Mesenchymal stem cell (in vitro differentiated cells and primary cell): Measurements from ENCODE around the gene PCBD2.

Experiments
- DNase-seq: peaks from one replicate; pipeline ENCODE4 v3.0.0-alpha.2; 2013
- H2AFZ ChIP-seq: one replicate; pipeline ENCODE4 v1.6.1; 2013; ENCODE audit warnings: low read depth, mild to moderate bottlenecking, control low read depth, inconsistent platforms, low read length, moderate library complexity
- H2AK5ac ChIP-seq: 2 replicates; pipeline ENCODE4 v1.6.1; 2013; ENCODE audit warnings: low read length, moderate library complexity, mild to moderate bottlenecking, inconsistent platforms; ENCODE audit not compliant: severe bottlenecking
- H2BK120ac ChIP-seq: one replicate; pipeline ENCODE4 v1.6.1; 2013; ENCODE audit warnings: low read depth, mild to moderate bottlenecking, inconsistent platforms, low read length, moderate library complexity
- H2BK12ac ChIP-seq, 2 experiments: one replicate each; pipeline ENCODE4 v1.6.1; 2013; ENCODE audit warnings: inconsistent platforms in 2 of 2, low read length in 2 of 2, mild to moderate bottlenecking in 2 of 2, moderate library complexity in 2 of 2, control low read depth in 1 of 2
- H2BK15ac ChIP-seq: one replicate; pipeline ENCODE4 v1.6.1; 2013; ENCODE audit warnings: mild to moderate bottlenecking, low read depth, inconsistent platforms; ENCODE audit not compliant: poor library complexity, severe bottlenecking
- H2BK5ac ChIP-seq: 2 replicates; pipeline ENCODE4 v1.6.1; 2013; ENCODE audit warnings: low read depth, mild to moderate bottlenecking, low read length, control low read depth, inconsistent platforms; ENCODE audit not compliant: poor library complexity, severe bottlenecking
- H3K14ac ChIP-seq, 2 experiments: one replicate each; pipeline ENCODE4 v1.6.1; 2013; ENCODE audit warnings: inconsistent platforms in 2 of 2, low read length in 2 of 2, control low read depth in 1 of 2, mild to moderate bottlenecking in 1 of 2, moderate library complexity in 1 of 2
- H3K18ac ChIP-seq, 2 experiments: one replicate each; pipeline ENCODE4 v1.6.1; 2013; ENCODE audit warnings: inconsistent platforms in 2 of 2, low read length in 2 of 2, control low read depth in 1 of 2, low read depth in 1 of 2, mild to moderate bottlenecking in 1 of 2
- H3K23ac ChIP-seq, 2 experiments: one replicate each; pipeline ENCODE4 v1.6.1; 2013; ENCODE audit warnings: inconsistent platforms in 2 of 2, low read length in 2 of 2, mild to moderate bottlenecking in 2 of 2, moderate library complexity in 2 of 2, control low read depth in 1 of 2
- H3K27ac ChIP-seq: 2 replicates; pipeline ENCODE4 v1.5.1; 2013; ENCODE audit warnings: mild to moderate bottlenecking, moderate library complexity, low read length, control low read depth, inconsistent platforms; ENCODE audit not compliant: poor library complexity, severe bottlenecking
- H3K27me3 ChIP-seq, 2 experiments: 2 replicates each; pipeline versions ENCODE4 v1.6.1 to v1.7.0; 2013; ENCODE audit warnings: low read length in 2 of 2, mild to moderate bottlenecking in 2 of 2, moderate library complexity in 2 of 2, control low read depth in 1 of 2, inconsistent platforms in 1 of 2; ENCODE audit not compliant: control insufficient read depth in 1 of 2, insufficient read depth in 1 of 2
- H3K36me3 ChIP-seq, 2 experiments: 2 replicates each; pipeline versions ENCODE4 v1.6.1 to v1.7.0; 2013; ENCODE audit warnings: low read length in 2 of 2, control low read depth in 1 of 2, inconsistent platforms in 1 of 2, low read depth in 1 of 2, mild to moderate bottlenecking in 1 of 2; ENCODE audit not compliant: insufficient read depth in 2 of 2, control insufficient read depth in 1 of 2
- H3K4ac ChIP-seq, 2 experiments: one replicate each; pipeline ENCODE4 v1.6.1; 2013; ENCODE audit warnings: inconsistent platforms in 2 of 2, low read length in 2 of 2, mild to moderate bottlenecking in 2 of 2, moderate library complexity in 2 of 2, control low read depth in 1 of 2, low read depth in 1 of 2
- H3K4me1 ChIP-seq: 2 replicates; pipeline ENCODE4 v1.6.1; 2013; ENCODE audit warnings: low read depth, low read length, control low read depth; ENCODE audit not compliant: control insufficient read depth, insufficient read depth
- H3K4me2 ChIP-seq: 2 replicates; pipeline ENCODE4 v1.6.1; 2013; ENCODE audit warnings: low read length, mild to moderate bottlenecking, inconsistent platforms; ENCODE audit not compliant: poor library complexity, severe bottlenecking
- H3K4me3 ChIP-seq, 2 experiments: 2 replicates each; pipeline versions ENCODE4 v1.5.1 to v1.7.0; 2013; ENCODE audit warnings: low read length in 2 of 2, mild to moderate bottlenecking in 2 of 2, control low read depth in 1 of 2, low read depth in 1 of 2; ENCODE audit not compliant: insufficient read depth in 1 of 2
- H3K79me1 ChIP-seq: replicated peaks from 2 replicates; pipeline ENCODE4 v1.6.1; 2013; ENCODE audit warnings: mild to moderate bottlenecking, control low read depth, low read length, inconsistent platforms; ENCODE audit not compliant: poor library complexity, severe bottlenecking
- H3K9ac ChIP-seq: 2 replicates; pipeline ENCODE4 v1.7.0; 2013; ENCODE audit warnings: mild to moderate bottlenecking, low read length, moderate library complexity
- H3K9me3 ChIP-seq: 2 replicates; pipeline ENCODE4 v1.7.0; 2013; ENCODE audit warnings: mild to moderate bottlenecking, low read length; ENCODE audit not compliant: control insufficient read depth
- H4K8ac ChIP-seq: one replicate; pipeline ENCODE4 v1.6.1; 2013; ENCODE audit warnings: inconsistent platforms, mild to moderate bottlenecking, low read length, moderate library complexity
- H4K91ac ChIP-seq: one replicate; pipeline ENCODE4 v1.6.1; 2013; ENCODE audit warnings: mild to moderate bottlenecking, low read length, inconsistent platforms
- WGBS: methylation state at CpG from one replicate; pipeline ENCODE4 v1.1.7; 2013; ENCODE audit warnings: mixed read lengths; 5-methylcytosine and 5-hydroxymethylcytosine counted together

The PCBD2 gene

DNA sequence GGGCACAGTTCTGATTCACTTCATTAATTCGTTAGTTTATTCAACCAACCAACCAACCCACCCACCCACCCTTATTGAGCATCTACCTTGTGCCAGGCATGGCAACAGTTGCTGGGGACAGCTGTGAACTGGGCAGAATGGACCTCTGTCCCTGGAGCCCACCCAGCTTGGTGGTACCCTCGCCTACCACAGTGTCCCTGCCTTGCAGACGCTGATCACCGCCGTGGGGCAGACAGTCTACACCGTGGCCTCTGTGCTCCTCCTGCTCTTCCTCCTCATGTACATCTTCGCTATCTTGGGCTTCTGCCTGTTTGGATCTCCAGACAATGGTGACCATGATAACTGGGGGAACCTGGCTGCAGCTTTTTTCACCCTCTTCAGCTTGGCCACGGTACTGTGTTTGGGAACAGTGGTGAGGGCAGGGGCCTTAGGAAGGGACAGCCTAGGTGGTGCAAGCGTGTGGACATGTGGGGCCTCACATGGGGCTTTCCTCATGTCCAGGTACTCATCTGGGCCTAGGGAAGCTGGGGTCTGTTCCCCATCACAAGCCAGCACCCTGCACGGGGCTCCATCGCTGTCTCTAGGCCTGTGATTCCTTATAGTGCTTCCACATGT, 102.9 kb downstream of the PCBD2 start:
- Histone ChIP-seq H2AK5ac (no peak overlapping the region), H4K91ac (no peak overlapping the region), H3K9me3 (no peaks in the 10 kb centered on the region), H3K36me3 (no peaks in the 10 kb centered on the region), H3K27me3 (peaks cover 8% of the 10 kb centered on the region in 2 experiments), H3K9ac (no peak overlapping the region), H2BK15ac (no peak overlapping the region), H3K14ac (no peak overlapping the region), H2AFZ (no peak overlapping the region), H3K4me3 (no peak overlapping the region), H2BK12ac (no peak overlapping the region), H3K4ac (no peak overlapping the region), H3K18ac (no peak overlapping the region), H3K27ac (no peak overlapping the region), H2BK5ac (no peak overlapping the region), H2BK120ac (no peak overlapping the region), H4K8ac (no peak overlapping the region), H3K23ac (peak overlapping the region in 1 of 2 experiments; percentile 37), H3K4me1 (no peaks in the 10 kb centered on the region), H3K4me2 (no peak overlapping the region), H3K79me1 (no peaks in the 10 kb centered on the region)
- no peak for DNase-seq
- WGBS = 73% methylated on average over 11 of the region's 11 CpGs

DNA sequence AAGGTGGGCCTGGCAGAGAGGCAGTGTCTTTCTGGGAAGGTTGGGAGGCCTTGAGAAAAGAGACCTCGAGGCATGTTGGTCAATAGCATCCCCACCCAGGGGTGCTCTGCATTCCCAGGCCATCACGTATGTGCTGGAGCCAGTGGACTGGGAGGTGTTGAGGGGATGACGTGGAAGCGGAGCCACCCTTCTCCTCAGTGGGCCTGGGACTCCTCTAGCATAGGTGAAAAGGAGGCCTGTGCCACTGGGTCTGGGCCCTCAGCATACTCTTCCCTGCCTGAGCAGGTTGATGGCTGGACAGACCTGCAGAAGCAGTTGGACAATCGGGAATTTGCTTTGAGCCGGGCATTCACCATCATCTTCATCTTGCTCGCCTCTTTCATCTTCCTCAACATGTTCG, 103.6 kb downstream of the PCBD2 start:
- H2BK12ac ChIP-seq = no peak overlapping the region
- H4K8ac ChIP-seq = no peak overlapping the region
- H3K4ac ChIP-seq = no peak overlapping the region
- H2BK5ac ChIP-seq = no peak overlapping the region
- no peak overlapping the region for H4K91ac ChIP-seq
- no peak overlapping the region for H2BK120ac ChIP-seq
- no peaks in the 10 kb centered on the region for H3K79me1 ChIP-seq
- no peak overlapping the region for H3K4me3 ChIP-seq
- no peak overlapping the region for H2AFZ ChIP-seq
- H3K9me3 ChIP-seq = no peaks in the 10 kb centered on the region
- no peak overlapping the region for H3K9ac ChIP-seq
- H3K4me1 ChIP-seq = no peaks in the 10 kb centered on the region
- H3K18ac ChIP-seq = no peak overlapping the region
- no peak overlapping the region for H3K27ac ChIP-seq
- H3K23ac ChIP-seq = no peak overlapping the region
- no peak overlapping the region for H2BK15ac ChIP-seq
- H2AK5ac ChIP-seq = no peak overlapping the region
- WGBS = 91% methylated on average over 8 of the region's 8 CpGs
- no peak overlapping the region for H3K14ac ChIP-seq
- no peak for DNase-seq
- H3K27me3 ChIP-seq = peaks cover 8 to 15% of the 10 kb centered on the region in 2 experiments
- no peak overlapping the region for H3K4me2 ChIP-seq
- no peaks in the 10 kb centered on the region for H3K36me3 ChIP-seq

DNA sequence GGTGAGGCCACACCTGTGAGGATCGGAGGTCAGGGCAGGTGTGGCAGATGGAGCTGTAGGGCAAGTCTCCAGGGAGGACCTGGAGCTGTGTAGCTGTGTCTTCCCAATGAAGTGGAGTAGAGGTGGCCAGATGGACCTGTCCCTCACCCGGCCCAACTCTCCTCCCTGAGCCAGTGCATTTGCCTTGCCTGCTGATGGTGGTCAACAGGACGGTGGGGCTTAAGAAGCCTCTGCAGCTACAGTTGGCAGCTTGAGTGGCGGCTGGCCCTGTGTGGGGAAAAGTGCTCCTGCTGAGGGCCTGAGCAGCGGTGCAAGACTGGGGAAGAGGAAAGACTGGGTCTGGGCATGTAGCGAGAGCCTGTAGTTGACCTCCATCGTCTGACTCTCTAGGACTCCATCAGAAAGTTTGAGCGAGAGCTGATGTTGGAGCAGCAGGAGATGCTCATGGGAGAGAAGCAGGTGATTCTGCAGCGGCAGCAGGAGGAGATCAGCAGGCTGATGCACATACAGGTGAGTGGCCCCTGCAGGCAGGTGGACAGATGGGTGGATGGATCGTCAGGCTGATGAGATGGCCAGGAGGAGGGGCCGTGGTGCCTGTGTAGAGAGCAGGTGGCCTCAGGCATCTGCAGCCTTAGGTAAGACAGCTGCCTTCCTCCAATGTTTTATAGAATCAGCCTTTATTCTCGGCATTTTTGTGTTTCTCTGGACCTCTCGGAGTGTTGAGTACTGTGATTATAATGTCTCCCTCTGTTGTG, 104.2 kb downstream of the PCBD2 start:
- no peak overlapping the region for H4K8ac ChIP-seq

DNA sequence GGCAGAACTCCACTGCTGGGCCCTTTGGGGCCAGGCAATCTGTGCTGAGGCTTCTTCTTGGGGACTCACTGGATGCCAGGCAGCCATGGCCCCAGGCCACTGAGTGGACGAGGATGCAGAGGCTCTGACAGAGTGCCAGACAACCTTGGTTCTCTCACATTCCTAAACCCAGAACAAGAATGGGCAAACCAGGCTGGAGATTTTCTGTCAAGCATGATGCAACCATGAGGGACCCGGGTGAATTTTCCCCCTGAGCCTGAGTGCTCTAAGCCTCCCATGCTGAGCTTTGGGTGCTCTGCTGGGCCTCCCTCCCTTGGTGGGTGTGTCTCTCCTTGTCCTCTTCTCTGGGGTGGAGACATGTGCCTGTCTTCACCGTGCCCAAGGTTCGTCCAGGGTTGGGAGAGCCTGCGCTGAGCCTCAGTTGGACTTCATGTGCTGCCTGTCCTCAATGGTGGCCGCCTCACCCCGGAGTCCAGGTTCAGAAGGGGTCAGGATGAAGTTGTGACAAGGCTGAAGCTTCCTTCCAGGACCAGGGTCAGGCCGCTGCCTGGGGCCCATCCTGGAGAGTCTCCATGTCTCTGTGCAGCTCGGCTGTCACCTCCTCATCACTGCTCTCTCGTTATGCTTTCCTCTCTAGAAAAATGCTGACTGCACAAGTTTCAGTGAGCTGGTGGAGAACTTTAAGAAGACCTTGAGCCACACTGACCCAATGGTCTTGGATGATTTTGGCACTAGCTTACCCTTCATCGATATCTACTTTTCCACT, 105.0 kb downstream of the PCBD2 start:
- Histone ChIP-seq H3K36me3 (no peaks in the 10 kb centered on the region), H3K4me1 (no peaks in the 10 kb centered on the region), H2BK12ac (no peak overlapping the region), H3K27ac (no peak overlapping the region), H4K91ac (no peak overlapping the region), H3K79me1 (no peaks in the 10 kb centered on the region), H3K4me2 (no peak overlapping the region), H3K4me3 (no peak overlapping the region), H3K27me3 (peaks cover 1 to 18% of the 10 kb centered on the region in 2 experiments), H3K14ac (no peak overlapping the region), H3K18ac (no peak overlapping the region), H2BK5ac (no peak overlapping the region), H2AK5ac (no peak overlapping the region), H3K9ac (no peak overlapping the region), H3K4ac (no peak overlapping the region), H2BK15ac (no peak overlapping the region), H3K9me3 (no peaks in the 10 kb centered on the region), H2BK120ac (no peak overlapping the region), H4K8ac (no peak overlapping the region), H2AFZ (no peak overlapping the region), H3K23ac (peak overlapping the region in 1 of 2 experiments; percentile 18)
- DNase-seq = no peak
- WGBS = 91% methylated on average over 10 of the region's 11 CpGs

More for the DNA sequence above, 104.2 kb downstream of the PCBD2 start:
- H3K27ac ChIP-seq = no peak overlapping the region
- H3K23ac ChIP-seq = peak overlapping the region in 1 of 2 experiments; percentile 14
- no peak overlapping the region for H3K9ac ChIP-seq
- H2BK12ac ChIP-seq = no peak overlapping the region
- no peaks in the 10 kb centered on the region for H3K9me3 ChIP-seq
- no peak for DNase-seq
- H2BK120ac ChIP-seq = no peak overlapping the region
- H3K4me3 ChIP-seq = no peak overlapping the region
- WGBS = 92% methylated on average over 12 of the region's 13 CpGs
- no peak overlapping the region for H2AFZ ChIP-seq
- no peaks in the 10 kb centered on the region for H3K4me1 ChIP-seq
- H3K27me3 ChIP-seq = peaks cover 8 to 16% of the 10 kb centered on the region in 2 experiments
- no peak overlapping the region for H2BK15ac ChIP-seq
- H3K4me2 ChIP-seq = no peak overlapping the region
- no peak overlapping the region for H2BK5ac ChIP-seq
- no peak overlapping the region for H3K14ac ChIP-seq
- H4K91ac ChIP-seq = no peak overlapping the region
- no peak overlapping the region for H2AK5ac ChIP-seq
- no peak overlapping the region for H3K4ac ChIP-seq
- H3K79me1 ChIP-seq = no peaks in the 10 kb centered on the region
- no peaks in the 10 kb centered on the region for H3K36me3 ChIP-seq
- no peak overlapping the region for H3K18ac ChIP-seq
